Brain microvascular endothelial cell (primary cell): ENCODE data around the gene STYXL2.

ENCODE experiments used
- DNase-seq: peaks from one replicate; pipeline ENCODE4 v3.0.0-alpha.2; 2020
- H3K27ac ChIP-seq: fragments of 250-450 bp; sonication (Bioruptor Pico); 2 replicates; pipeline ENCODE4 v1.5.1; 2020; ENCODE audit warnings: mild to moderate bottlenecking, moderate library complexity
- H3K27me3 ChIP-seq: fragments of 250-450 bp; sonication (Bioruptor Pico); replicated peaks from 2 replicates; pipeline ENCODE4 v1.5.1; 2020; ENCODE audit warnings: mild to moderate bottlenecking
- H3K36me3 ChIP-seq: fragments of 250-450 bp; sonication (Bioruptor Pico); replicated peaks from 2 replicates; pipeline ENCODE4 v1.5.1; 2020; ENCODE audit warnings: mild to moderate bottlenecking
- H3K4me3 ChIP-seq: 2 replicates; pipeline ENCODE4 v1.5.1; 2011; ENCODE audit warnings: low read depth, mild to moderate bottlenecking, control low read depth, low read length, moderate library complexity
- CTCF ChIP-seq: IDR thresholded peaks from 2 replicates; pipeline ENCODE4 v1.5.1; 2011; ENCODE audit warnings: low read depth, mild to moderate bottlenecking, moderate library complexity, low read length, control low read depth, inconsistent platforms; ENCODE audit errors: missing control alignments
- in situ Hi-C: cut with HindIII; loops from 2 replicates; pipeline ENCODE4 v1.10.0; 2017; ENCODE audit warnings: low sequenced_read_pairs, low pct_ligation_motif_present

Gene STYXL2

GRCh38 chr1:167095368-167095767 lies 1.5 kb downstream of the STYXL2 start:
- in situ Hi-C loops, result no loop called here
- no peak overlapping the region for H3K4me3 ChIP-seq
- TF ChIP-seq CTCF, result no peak
- H3K27me3 ChIP-seq, result no peaks in the 10 kb centered on the region
- peak; percentile 73 for DNase-seq
- no peaks in the 10 kb centered on the region for H3K36me3 ChIP-seq
- no peak overlapping the region for H3K27ac ChIP-seq

- peaks cover 9% of the 10 kb centered on the region for H3K27me3 ChIP-seq
- in situ Hi-C loops, result no loop called here
- no peaks in the 10 kb centered on the region for H3K36me3 ChIP-seq
- no peak for DNase-seq
- no peak overlapping the region for H3K27ac ChIP-seq
- H3K4me3 ChIP-seq, result no peak overlapping the region
- TF ChIP-seq CTCF, result no peak
These were observed 6.0 kb downstream of the STYXL2 start for GRCh38 chr1:167099851-167100250.

- peaks cover 15% of the 10 kb centered on the region for H3K27me3 ChIP-seq
- no peaks in the 10 kb centered on the region for H3K36me3 ChIP-seq
- H3K27ac ChIP-seq, result no peak overlapping the region
- TF ChIP-seq CTCF, result no peak
- DNase-seq, result no peak
- in situ Hi-C loops, result no loop called here
- H3K4me3 ChIP-seq, result no peak overlapping the region
These were observed 6.9 kb downstream of the STYXL2 start for GRCh38 chr1:167100730-167101129.

GRCh38 chr1:167101754-167102153 lies 7.9 kb downstream of the STYXL2 start:
- in situ Hi-C loops, result no loop called here

GRCh38 chr1:167102906-167103573 lies 9.2 kb downstream of the STYXL2 start:
- H3K27ac ChIP-seq, result no peak overlapping the region
- no peak for DNase-seq
- H3K36me3 ChIP-seq, result no peaks in the 10 kb centered on the region
- no peak for TF ChIP-seq CTCF
- H3K4me3 ChIP-seq, result no peak overlapping the region
- peaks cover 17% of the 10 kb centered on the region for H3K27me3 ChIP-seq
- in situ Hi-C loops, result no loop called here

More at GRCh38 chr1:167101754-167102153, 7.9 kb downstream of the STYXL2 start:
- H3K4me3 ChIP-seq, result no peak overlapping the region
- DNase-seq, result no peak
- H3K36me3 ChIP-seq, result no peaks in the 10 kb centered on the region
- H3K27me3 ChIP-seq, result peaks cover 16% of the 10 kb centered on the region
- no peak overlapping the region for H3K27ac ChIP-seq
- TF ChIP-seq CTCF, result no peak

- H3K27ac ChIP-seq, result no peak overlapping the region
- no peak for DNase-seq
- in situ Hi-C loops, result no loop called here
- H3K36me3 ChIP-seq, result no peaks in the 10 kb centered on the region
- H3K27me3 ChIP-seq, result peaks cover 17% of the 10 kb centered on the region
- TF ChIP-seq CTCF, result no peak
- no peak overlapping the region for H3K4me3 ChIP-seq
These were observed 10.4 kb downstream of the STYXL2 start for GRCh38 chr1:167104256-167104633.
